Activated effector memory CD4-positive, alpha-beta T cell treated with Interleukin-2 at 50 U/mL for 16 hours (primary cell): ENCODE data around the gene TRIM42.

ENCODE experiments used
- DNase-seq: peaks from one replicate; pipeline ENCODE4 v3.0.0-alpha.2; 2020

The TRIM42 gene

DNA sequence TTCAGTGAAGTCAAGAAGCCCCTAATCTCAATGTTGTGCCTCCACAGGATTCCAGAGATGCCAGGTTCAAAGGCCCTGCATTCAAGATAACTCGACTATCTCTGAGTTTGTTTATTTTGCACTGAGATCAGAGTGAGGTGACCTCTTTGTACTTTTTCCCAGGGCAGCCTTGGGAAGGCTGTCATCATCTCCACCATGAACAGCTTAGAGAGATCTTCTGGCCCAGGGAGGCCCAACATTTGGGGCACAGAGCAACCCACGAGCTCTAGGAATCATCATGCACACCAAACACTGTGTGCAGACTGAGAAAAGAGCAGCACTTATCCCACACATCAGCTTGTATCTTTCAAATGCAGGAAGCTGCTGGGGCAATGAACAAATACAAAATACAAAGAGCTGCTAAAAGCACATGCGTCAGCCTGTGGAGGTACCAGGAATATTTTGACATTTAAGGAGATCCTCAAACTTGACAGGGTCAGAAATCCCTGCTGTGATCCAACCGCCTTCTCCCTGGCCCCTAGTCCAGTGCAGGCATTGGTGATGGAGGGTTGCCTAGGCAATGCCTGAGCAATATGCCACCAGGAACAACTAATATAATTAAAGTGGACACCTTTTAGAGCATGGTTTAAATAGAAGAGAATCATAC lies 33.6 kb downstream of the TRIM42 start:
- no peak for DNase-seq

DNA sequence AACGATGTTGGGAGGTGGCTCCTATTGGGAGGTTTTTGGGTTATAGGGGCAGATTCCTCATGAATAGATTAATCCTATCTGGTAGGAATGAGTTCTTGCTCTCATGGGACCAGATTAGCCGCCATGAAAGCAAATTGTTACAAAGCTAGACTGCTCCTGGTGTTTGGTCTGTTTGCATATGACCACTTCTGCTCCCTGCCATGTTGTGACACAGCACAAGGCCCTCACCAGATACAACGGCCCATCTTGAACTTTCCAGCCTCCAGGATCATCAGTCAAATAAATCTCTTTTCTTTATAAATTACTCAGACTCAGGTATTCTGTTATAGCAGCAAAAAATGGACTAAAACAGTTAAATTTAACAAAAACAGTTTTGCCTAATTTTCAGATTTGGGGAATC lies 34.4 kb downstream of the TRIM42 start:
- DNase-seq: no peak

DNA sequence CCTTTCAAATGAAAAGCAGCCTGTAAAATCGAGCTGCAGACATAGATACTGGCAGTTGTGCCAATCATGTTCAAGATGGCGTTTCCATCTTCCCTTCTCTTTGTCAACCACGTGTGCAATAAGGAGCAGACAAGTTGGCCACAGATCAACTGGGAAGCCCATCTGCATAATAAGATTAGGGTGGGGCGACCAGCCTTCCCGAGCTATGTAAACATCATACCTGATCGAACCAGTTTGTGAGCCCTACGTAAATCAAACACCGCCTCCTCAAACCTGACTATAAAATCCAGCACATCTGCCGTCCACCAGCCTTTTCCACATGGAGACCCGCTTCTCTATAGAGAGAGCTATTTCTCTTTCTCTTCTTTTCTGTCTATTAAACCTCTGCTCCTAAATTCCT lies 37.2 kb downstream of the TRIM42 start:
- DNase-seq: no peak

DNA sequence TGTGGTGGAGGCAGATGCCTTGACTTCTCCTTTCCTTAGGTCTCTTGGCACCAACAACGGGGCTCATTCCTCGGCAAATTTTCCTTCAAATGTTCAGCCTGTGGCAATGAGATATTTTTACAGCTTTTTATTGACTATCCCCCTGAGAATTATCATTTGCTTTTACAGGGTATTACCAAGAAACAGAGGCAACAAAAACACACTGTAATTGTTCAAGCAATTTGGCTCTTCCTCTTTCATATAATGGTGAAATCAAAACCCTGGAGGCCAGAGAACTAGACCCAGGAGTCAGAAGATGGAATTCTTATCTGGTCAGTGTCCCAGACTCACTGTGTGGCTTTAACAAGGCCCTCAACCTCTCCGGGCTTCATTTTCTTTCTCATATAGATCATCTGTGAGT lies 40.1 kb downstream of the TRIM42 start:
- DNase-seq: no peak

DNA sequence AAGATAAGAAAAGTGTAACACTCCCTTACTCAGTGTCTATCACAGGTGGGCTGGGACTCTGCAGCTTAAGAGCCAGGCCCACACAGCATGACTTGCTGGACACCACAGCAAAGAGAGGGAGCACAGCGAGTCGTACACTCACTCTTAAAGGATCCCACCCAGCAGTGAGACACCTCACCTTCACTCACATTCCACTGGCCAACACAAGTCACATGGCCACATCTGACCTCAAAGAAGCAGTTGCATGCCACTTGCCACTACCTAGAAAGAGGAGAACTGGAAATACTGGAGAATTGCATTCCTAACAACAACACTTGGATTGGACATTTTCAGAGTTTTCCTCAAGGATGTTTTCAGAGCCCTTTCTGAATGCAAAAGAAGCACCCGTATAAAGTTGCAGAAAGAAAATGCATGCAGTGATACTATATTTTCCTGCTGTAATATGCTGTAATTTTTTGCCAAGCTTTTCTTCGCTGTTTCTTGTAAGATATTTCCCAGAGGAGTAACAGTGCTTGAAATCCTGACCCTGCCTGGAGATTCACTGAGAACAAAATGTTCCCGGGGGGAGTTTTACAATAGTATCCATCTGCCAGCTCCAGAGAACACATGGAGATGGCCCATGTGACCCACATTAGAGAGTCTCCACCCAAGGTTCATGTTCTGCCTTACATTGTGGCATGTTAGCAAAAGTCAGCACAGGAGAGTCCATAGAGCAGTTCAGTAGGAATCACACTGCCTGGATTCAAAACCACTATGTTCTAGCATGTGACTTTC lies 42.2 kb downstream of the TRIM42 start:
- no peak for DNase-seq

DNA sequence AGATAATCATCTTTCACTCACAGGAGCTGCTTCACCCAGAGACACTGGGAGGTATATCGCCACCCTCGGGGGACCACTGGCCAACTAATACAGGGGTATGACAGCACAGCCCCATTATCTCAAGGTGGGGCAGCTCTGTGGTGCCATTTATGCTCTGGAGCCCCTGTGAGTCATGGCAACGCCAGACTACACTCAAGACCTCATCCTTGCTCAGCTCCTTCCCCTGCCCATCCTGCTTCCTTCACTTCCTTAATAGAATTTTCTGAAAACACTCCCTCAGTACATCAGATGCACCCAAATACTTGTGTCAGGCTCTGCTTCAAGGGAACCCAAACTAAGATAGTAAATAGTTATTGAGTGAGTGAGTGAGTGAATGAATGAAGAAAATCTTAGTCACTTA lies 45.7 kb downstream of the TRIM42 start:
- DNase-seq: no peak

DNA sequence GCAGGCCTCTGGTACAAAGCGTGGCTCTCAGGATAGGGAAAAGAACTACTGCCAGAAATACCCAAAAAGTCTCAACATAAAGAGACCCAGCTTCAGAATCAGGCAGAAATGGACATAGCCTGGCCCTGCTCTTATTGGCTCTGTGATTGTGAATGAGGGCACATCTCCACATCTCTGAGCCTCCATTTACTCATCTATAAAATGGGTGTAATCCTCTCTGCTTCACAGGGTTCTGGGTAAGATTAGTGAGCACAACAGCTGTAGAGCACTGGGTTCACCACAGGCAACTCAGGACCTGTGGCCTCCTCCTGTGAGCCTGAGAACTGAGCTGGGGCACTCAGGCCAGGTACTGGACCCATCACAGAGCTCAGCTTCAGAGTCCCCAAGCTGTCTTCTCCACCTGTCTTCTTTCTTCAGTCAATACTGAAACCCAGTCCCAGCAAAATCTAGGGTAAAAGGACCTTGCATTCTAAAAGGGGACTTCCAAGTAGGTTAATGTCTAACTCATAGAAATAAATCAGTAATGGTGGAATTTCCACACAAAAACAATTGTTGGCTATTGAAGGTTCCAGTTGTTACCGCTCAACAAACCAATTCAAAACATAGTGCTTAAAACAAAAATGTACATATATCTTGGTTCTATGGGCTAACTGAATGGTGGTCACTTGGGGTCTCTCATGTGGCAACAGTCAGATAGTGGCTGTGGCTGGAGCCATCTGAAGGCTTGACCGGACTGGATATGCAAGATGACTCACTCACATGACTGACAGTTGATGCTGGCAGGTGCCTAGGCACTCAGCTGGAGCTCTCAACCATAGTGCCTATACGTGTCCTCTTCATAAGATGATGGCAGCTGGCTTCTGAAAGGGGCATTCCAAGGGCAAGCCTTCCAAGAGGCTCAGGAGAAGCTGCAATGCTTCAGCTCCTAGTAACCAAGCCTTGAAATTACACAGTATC lies 47.3 kb downstream of the TRIM42 start:
- DNase-seq: no peak

DNA sequence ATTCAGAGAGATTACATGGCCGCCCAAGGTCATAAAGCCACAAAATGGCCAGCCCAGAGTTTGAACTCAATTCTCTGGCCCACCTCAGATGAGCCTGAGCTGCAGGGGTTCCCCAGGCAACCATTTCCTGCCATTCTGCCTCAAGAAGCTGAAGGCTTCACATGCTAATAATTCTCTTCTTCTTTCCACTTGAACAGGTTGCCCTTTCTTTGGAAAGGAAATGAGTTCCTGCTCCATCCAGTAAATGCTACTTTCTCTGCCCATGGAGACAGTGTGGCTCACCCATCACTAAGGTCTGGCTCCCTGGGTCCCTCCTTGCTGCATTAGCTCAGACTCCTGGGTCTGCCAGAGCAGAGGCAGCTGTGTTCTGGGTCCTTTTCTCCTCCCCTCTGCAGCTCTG lies 48.2 kb downstream of the TRIM42 start:
- DNase-seq: no peak

DNA sequence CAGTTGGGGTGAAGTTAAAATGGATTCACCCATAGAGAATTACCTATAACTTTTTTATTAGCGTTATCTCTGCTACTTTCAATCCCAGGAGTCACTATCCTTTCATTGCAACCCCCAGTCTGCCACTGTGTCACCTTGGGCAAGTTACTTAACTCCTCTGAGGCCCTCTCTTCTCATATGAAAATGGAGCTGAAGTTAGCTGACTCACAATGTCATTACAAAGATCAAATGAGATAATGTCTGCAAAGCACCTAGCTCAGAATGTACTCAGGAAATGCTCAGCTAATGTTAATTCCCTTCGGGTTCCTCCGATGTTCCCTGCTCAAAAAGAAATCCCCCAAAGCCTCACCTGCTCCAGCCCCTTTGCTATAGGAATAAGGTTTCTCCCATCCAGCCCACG lies 50.0 kb downstream of the TRIM42 start:
- no peak for DNase-seq

DNA sequence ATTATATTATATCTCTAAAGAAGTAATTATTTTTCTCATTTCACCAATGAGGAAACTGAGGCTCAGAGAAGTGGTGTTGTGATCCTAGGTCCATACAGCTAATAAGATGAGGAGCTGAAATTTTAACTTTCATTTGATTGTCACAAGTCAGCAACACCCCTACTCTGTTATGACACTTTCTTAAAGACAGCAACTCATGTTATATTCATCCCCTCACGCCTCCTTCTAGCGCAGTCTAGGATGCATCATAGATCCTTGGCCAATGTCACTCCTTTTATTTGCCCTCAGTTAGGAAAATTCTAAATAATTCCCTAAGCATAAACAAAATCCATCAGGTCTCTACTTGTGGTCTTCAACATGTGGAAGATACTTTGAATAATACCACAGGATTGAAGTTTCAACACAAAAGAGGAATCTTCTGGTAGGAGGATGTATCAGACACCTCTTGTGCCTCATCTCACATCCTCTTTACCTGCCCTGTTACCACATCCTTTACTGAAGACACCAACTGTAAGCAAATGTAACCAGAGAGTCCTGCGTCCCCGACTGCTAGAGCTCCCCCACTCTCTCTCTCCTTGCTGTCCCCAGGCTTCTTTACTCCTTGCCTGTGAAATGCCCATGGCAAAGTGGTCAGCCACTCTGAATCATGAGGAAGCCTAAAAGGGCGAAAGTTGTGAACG lies 53.7 kb downstream of the TRIM42 start:
- DNase-seq: no peak

DNA sequence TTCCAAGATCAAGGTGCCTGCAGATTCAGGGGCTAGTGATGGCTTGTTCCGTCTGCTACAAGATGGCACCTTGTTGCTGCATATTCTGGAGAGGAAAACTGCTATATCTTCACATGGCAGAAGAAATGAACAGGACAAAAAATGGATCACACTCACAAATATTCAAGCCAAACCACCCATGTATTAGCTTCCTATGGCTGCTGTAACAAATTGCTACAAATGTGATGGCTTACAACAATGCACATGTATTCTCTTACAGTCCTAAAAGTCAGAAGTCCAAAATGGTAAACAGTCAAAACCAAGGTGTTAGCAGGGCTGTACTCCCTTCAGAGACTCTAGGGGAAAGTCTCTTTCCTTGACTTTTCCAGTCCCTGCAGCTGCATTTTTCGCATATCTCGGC lies 55.8 kb downstream of the TRIM42 start:
- DNase-seq: no peak

DNA sequence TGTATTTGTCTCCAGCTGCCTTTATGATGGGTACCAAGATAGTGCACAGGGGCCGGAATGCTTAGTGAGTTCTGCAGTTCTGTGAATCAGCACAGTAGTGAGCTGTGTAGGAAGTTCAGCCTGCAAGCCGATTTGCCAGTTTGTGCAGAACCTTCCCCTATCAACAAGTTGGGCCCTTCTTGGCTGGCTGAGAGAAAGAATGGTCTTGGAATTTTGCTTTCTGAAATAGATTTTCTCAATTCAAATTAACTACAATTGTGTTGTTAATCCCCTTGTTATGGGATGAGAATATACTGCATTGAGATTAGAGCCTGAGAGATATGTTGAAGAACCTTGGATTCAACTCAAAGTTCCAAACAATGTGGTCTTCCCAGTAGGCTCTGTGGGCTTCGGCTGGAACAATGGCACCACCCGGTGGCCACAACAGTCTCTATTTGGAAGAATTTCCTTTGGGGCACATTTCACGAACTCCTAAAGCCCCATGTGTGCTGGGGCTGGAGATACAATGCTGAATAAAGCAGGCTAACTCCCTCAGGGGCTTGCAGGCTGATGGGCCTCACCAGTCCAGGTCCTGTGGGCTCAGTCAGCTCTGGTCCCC lies 59.1 kb downstream of the TRIM42 start:
- no peak for DNase-seq

DNA sequence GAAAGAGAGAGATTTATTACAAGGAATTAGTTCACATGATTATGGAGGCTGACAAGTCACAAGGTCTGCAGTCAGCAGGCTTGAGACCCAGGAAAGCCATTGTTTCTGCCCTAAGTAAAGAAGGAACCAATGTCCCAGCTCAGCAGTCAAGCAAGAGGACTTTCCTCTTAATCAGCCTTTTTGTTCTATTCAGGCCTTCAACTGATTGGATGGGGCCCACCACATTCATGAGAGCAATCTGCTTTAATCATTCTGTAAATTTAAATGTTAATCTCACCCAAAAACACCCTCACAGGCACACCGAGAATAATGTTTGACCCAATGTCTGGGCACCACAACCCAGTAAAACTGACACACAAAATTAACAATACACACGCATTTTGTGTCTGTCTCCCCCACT lies 64.3 kb downstream of the TRIM42 start:
- DNase-seq: no peak

DNA sequence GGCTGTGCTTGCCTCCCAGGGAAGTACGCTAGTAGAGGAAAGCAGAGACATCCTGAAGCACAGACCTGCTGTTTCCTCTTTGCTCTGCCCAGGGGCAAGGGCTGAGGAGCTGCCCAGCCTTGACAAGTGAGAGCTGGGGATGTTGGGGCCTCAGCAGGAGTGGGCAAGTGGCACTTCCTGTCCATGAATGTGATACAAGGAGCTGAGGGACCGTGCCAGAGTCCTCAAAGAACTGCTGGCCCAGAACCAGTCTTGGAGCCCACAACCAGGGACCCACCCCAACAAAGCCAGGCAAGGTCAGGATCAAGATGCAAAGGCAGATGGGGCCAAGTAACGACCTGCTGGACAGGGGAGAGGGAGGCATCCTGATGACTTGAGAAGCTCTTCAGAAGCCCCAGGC lies 70.3 kb downstream of the TRIM42 start:
- DNase-seq: no peak

DNA sequence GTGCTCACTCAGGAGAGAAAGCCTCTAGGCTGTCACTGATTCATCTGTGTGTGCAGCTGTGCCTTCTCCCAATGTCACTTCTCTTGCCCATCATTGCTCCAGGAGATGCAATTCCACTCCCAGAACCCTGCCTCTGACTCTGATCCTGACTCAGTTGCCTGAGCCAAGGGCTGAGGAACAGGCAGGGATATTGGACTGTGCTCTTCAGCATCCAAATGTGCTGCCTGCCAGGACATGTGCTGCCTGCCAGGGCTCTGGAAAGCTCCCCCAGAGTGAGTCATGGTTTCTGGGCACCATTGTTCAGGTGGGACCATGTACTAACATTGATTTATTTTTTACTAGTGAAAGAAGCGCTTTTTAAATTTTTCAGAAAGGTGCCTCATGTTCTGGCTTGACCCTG lies 71.0 kb downstream of the TRIM42 start:
- no peak for DNase-seq
